ENCODE results near the gene CDC16.

Gene CDC16

DNA sequence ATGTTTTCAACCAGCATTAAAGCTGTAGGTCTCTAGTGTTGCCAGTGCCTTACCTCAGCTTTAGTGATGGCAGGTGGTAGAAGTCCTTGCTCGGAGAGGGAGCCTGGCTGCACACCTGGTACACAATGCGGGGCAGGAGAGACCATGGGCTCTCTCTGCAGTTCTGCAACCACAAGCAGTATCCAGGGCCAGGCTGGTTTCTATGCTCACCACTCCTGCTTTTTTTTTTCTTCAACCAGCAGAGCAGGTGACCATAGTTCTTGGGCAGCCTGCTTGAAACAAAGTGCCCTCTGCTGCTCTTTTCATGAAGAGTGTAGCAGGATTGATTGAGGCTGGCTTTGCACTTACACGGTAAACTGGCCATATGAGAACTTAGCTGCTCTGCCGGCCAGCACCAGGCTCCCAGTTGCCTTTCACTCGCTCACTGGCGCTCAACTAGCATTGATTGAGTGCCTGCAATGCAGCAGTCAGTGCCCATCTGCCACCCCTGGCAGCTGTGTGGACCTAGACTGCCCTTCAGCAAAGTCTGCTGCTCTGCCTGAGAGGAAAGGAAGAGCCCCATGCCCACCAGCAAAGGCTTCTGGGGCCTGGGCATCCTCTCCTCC is 75.2 kb downstream of the CDC16 start:
- no peak for DNase-seq (ENCODE audit: low read depth, low spot score)
- TF ChIP-seq, protein P1, sequence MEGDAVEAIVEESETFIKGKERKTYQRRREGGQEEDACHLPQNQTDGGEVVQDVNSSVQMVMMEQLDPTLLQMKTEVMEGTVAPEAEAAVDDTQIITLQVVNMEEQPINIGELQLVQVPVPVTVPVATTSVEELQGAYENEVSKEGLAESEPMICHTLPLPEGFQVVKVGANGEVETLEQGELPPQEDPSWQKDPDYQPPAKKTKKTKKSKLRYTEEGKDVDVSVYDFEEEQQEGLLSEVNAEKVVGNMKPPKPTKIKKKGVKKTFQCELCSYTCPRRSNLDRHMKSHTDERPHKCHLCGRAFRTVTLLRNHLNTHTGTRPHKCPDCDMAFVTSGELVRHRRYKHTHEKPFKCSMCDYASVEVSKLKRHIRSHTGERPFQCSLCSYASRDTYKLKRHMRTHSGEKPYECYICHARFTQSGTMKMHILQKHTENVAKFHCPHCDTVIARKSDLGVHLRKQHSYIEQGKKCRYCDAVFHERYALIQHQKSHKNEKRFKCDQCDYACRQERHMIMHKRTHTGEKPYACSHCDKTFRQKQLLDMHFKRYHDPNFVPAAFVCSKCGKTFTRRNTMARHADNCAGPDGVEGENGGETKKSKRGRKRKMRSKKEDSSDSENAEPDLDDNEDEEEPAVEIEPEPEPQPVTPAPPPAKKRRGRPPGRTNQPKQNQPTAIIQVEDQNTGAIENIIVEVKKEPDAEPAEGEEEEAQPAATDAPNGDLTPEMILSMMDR (IDR thresholded peaks at IDR 0.05; ENCODE audit: low read depth, low read length): no peak
- in situ Hi-C loops (cut with HindIII; ENCODE audit: low sequenced_read_pairs): no loop called here
- no peak overlapping the region for H3K4me3 ChIP-seq (ENCODE audit: low read depth, low read length)

DNA sequence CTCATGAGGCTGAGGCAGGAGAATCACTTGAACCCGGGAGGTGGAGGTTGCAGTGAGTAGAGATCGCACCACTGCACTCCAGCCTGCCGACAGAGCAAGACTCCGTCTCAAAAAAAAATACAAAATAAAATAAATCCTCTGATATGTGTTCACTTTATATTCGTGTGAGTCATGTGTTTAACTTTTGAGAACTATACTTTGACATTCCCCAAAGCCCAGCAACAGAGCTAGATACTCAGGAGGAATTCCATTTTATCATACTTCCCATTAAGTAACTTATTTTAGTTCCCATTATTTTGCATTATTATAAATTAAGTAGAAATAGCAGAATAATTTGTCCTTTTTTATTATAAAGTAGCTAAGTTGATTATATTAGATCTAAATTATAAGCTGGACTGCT is 76.3 kb downstream of the CDC16 start:
- H3K4me3 ChIP-seq (ENCODE audit: low read depth, low read length): no peak overlapping the region
- in situ Hi-C loops (cut with HindIII; ENCODE audit: low sequenced_read_pairs): no loop called here
- TF ChIP-seq, protein P1 (IDR thresholded peaks at IDR 0.05; ENCODE audit: low read depth, low read length): no peak
- DNase-seq (ENCODE audit: low read depth, low spot score): no peak

DNA sequence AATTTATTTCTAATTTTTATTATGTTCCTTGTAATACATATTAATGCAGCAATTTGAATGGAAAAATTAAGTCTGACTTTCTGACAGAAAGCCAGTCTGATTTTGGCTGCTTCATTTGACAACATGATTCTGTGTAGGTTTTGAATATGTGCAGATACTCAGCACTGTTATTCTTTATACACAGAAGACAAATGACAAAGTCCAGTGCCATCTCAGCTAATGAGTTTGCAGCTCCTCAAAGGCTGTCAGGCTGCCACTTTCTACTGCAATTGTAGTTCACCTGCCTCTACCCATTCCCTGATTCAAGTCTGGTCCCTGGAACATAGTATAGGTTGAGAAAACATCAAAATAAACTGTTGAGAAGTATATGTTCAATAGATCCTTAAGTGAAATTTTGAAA is 76.7 kb downstream of the CDC16 start:
- H3K4me3 ChIP-seq (ENCODE audit: low read depth, low read length): no peak overlapping the region
- TF ChIP-seq, protein P1 (IDR thresholded peaks at IDR 0.05; ENCODE audit: low read depth, low read length): no peak
- DNase-seq (ENCODE audit: low read depth, low spot score): no peak
- in situ Hi-C loops (cut with HindIII; ENCODE audit: low sequenced_read_pairs): no loop called here

DNA sequence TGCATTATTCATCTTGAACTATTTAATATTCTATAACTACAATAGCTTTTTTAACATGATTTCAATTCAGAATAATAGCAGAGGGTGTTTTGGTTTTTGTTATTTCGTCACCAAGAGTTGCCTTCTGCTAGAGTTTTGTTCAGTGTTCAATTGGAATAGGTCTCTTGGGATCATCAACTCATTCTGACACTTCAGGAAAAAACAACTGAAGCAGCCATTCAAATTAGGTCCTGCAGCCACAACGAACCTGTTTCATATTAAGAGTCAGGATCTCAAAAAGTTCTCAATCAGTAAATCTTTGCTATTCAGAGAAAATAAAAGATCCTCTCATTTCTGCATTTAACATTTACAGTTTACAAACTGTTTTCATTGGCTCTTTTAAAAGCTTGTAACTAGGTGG is 77.2 kb downstream of the CDC16 start:
- H3K4me3 ChIP-seq (ENCODE audit: low read depth, low read length): no peak overlapping the region
- DNase-seq (ENCODE audit: low read depth, low spot score): no peak
- in situ Hi-C loops (cut with HindIII; ENCODE audit: low sequenced_read_pairs): no loop called here
- TF ChIP-seq, protein P1 (IDR thresholded peaks at IDR 0.05; ENCODE audit: low read depth, low read length): no peak

DNA sequence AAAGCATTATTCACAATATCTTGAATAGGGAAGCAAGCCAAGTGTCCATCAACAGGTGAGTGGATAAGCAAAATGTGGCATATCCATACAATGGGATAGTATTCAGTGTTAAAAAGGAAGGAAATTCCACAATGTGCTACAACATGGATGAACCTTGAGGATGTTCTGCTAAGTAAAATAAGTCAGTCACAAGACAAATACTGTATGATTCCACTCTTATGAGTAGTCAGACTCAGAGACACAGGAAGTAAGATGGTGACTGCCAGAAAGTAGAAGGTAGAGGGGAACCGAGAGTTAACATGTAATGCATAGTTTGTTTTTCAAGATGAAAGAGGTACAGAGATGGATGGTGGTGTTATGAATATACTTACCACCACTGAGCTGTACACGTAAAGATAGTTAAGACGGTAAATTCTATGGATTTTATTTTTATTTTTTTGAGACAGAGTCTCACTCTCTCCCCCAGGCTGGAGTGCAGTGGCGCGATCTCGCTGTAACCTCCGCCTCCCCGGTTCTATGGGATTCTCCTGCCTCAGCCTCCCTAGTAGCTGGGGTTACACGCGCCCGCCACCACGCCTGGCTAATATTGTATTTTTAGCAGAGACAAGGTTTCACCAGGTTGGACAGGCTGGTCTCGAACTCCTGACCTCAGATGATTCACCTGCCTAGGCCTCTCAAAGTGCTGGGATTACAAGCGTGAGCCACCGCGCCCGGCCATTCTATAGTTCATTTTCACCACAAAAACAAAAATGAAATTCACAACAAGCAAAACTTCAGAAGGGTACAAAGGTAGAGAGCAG is 78.6 kb downstream of the CDC16 start:
- TF ChIP-seq, protein P1 (IDR thresholded peaks at IDR 0.05; ENCODE audit: low read depth, low read length): no peak
- DNase-seq (ENCODE audit: low read depth, low spot score): no peak
- in situ Hi-C loops (cut with HindIII; ENCODE audit: low sequenced_read_pairs): no loop called here
- peak overlapping the region; percentile 50 for H3K4me3 ChIP-seq (ENCODE audit: low read depth, low read length)

DNA sequence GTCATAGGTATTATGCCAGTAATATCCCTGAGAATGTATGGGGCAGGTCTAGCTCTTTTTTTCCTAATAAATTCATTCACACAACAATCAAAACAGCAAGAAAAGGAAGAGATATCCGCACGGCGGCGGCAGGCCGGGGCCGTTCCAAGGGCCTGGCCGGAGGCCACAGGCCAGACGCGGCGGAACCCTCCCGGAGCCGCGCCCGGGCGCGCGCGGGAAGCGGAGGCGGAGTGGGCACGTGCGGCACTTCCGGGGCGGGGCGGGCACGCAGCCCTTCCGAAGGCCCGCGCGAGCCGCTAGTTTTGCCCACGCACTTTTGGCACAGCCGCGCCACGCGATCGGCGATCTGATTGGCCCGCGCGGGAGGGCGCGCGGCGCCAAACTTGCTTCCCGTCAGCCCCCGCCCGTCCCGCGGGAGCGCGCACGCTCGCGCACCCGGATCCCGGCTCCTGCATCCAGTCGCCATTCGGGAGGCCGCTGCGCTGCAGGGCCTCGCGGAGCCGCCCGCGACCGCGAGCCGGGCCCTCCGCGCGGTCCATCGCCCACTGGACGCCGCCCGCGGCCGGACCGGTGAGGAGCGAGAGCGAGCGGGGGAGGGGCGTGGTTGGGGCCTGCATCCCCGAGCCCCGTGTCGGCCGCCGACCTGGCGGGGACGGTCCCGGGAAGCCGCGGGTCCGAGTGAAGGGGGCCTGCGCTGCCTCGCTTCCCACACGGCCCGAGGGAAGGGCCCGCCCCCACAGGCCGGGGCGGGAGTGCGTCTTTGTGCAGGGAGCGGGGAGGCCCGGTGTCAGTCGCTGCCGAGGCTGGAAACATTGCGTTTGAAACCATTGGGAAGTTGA is 79.6 kb downstream of the CDC16 start, which contains the start of gene CHAMP1:
Gene CHAMP1, plus strand, starts transcription at position 430 of the 839 bp plus-strand sequence. CDS start 9,340 bp downstream, outside the sequence.
- H3K4me3 ChIP-seq (ENCODE audit: low read depth, low read length): peak within 1 kb of the TSS; percentile 50
- TF ChIP-seq, protein P1 (IDR thresholded peaks at IDR 0.05; ENCODE audit: low read depth, low read length): no peak
- DNase-seq (ENCODE audit: low read depth, low spot score): peak; percentile 97
- in situ Hi-C loops (cut with HindIII; ENCODE audit: low sequenced_read_pairs): no loop called here

All from astrocyte of the spinal cord (primary cell).